RWPE1 (cell line): ENCODE measurements around the gene MAN2B2.

ENCODE experiments used
- CTCF ChIA-PET: fragments of 350-600 bp; sonication (Branson Sonifier 250); formaldehyde crosslinking; extraction: SDS; loops from one replicate; lab custom pipeline; 2021; lab: Yijun Ruan, JAX
- POLR2A ChIA-PET: fragments of 400-600 bp; formaldehyde crosslinking; extraction: SDS; loops from one replicate; lab custom pipeline; 2020; ENCODE audit warnings: antibody characterized with exemption; ENCODE audit not compliant: low non-redundant PET; lab: Yijun Ruan, JAX
- DNase-seq: peaks from one replicate; pipeline ENCODE4 v3.0.0; 2012; ENCODE audit warnings: low spot score
- H3K27ac ChIP-seq: fragments of 450-650 bp; 2 replicates; pipeline ENCODE4 v1.5.1; 2017
- CTCF ChIP-seq: fragments of 450-650 bp; conservative IDR thresholded peaks from 2 replicates; pipeline ENCODE4 v1.5.1; 2017; ENCODE audit warnings: low read depth, mild to moderate bottlenecking

The MAN2B2 gene

GRCh38 chr4:6534618-6535328 is 40.2 kb upstream of the MAN2B2 start:
- no peak for TF ChIP-seq CTCF
- no peak for DNase-seq
- ChIA-PET CTCF (interaction anchor here (0.6 kb wide), 1 partner anchor 12 kb away, joined by 3 read pairs; no protein-coding TSS in a partner anchor), POLR2A (no interaction called here)
- no peak overlapping the region for H3K27ac ChIP-seq

GRCh38 chr4:6535329-6535692 is 39.7 kb upstream of the MAN2B2 start:
- no peak for TF ChIP-seq CTCF
- ChIA-PET CTCF (interaction anchor here (0.6 kb wide), 1 partner anchor 12 kb away, joined by 3 read pairs; no protein-coding TSS in a partner anchor), POLR2A (no interaction called here)
- DNase-seq: no peak
- H3K27ac ChIP-seq: no peak overlapping the region

- CTCF ChIA-PET: no interaction called here
- no peak for DNase-seq
- no peak for TF ChIP-seq CTCF
- H3K27ac ChIP-seq: no peak overlapping the region
- POLR2A ChIA-PET: no interaction called here
These were observed 39.3 kb upstream of the MAN2B2 start for GRCh38 chr4:6535706-6536105.

- TF ChIP-seq CTCF: no peak
- H3K27ac ChIP-seq: no peak overlapping the region
- ChIA-PET CTCF (no interaction called here), POLR2A (no interaction called here)
- no peak for DNase-seq
These were observed 36.9 kb upstream of the MAN2B2 start for GRCh38 chr4:6538111-6538510.

- DNase-seq: no peak
- H3K27ac ChIP-seq: no peak overlapping the region
- CTCF ChIA-PET: no interaction called here
- no peak for TF ChIP-seq CTCF
- POLR2A ChIA-PET: no interaction called here
These were observed 36.4 kb upstream of the MAN2B2 start for GRCh38 chr4:6538575-6538974.

- DNase-seq: no peak
- ChIA-PET CTCF (no interaction called here), POLR2A (no interaction called here)
- no peak overlapping the region for H3K27ac ChIP-seq
- TF ChIP-seq CTCF: no peak
These were observed 35.8 kb upstream of the MAN2B2 start for GRCh38 chr4:6539009-6539764.
